Fibroblast of lung (primary cell): Measurements from ENCODE around the gene CAMKK1.

Experiments used
- EZH2 ChIP-seq: IDR thresholded peaks from 2 replicates; pipeline ENCODE4 v1.5.1; 2012; ENCODE audit warnings: low read length, control low read depth, mild to moderate bottlenecking; ENCODE audit errors: missing control alignments
- TF ChIP-seq, protein P1 (sequence below), 2 donors: IDR thresholded peaks in 1 of 2; conservative IDR thresholded peaks in 1 of 2; 1 replicate in 1 of 2; 2 replicates in 1 of 2; pipeline ENCODE4 v1.5.1; 2011 to 2012; ENCODE audit warnings: low read length in 2 of 2, control low read depth in 1 of 2, inconsistent platforms in 1 of 2, low read depth in 1 of 2, mild to moderate bottlenecking in 1 of 2

DNA sequence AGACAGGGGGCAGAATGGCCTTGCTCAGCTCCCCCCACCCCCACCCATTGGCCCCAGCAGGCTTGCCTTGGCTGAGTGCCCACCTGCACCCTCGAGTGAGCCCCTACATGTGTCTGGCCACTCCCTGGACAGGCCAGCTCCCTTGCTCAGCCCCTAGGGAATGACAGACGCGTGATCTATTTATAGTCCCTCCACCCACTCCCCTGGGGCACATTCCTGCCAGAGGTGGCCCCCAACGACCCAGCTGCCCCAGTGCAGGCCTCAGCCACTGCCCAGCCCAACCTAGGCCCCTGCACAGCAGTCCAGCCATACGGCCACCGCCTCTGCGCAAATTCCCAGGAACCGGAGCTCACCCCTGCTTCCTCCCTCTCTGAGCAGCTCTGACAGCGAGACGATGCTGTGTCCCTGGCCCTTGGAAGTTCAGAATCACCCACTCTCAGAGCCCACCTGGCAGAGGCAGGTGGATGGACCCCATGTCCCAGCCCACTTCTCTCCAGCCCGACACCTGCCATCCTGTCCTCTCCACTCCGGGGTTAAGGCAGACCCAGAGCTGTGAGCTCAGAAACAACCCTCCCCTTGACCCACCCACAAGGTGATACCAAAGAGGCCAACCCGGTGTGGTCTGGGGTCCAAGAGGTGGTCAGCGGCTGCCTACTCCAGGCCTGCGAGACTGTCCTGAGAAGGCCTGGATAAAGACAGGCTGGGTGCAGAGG is 34.9 kb upstream of the CAMKK1 start:
- TF ChIP-seq, protein P1, sequence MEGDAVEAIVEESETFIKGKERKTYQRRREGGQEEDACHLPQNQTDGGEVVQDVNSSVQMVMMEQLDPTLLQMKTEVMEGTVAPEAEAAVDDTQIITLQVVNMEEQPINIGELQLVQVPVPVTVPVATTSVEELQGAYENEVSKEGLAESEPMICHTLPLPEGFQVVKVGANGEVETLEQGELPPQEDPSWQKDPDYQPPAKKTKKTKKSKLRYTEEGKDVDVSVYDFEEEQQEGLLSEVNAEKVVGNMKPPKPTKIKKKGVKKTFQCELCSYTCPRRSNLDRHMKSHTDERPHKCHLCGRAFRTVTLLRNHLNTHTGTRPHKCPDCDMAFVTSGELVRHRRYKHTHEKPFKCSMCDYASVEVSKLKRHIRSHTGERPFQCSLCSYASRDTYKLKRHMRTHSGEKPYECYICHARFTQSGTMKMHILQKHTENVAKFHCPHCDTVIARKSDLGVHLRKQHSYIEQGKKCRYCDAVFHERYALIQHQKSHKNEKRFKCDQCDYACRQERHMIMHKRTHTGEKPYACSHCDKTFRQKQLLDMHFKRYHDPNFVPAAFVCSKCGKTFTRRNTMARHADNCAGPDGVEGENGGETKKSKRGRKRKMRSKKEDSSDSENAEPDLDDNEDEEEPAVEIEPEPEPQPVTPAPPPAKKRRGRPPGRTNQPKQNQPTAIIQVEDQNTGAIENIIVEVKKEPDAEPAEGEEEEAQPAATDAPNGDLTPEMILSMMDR (conservative IDR thresholded peaks at IDR 0.05 in 1 of 2, IDR thresholded peaks at IDR 0.05 in 1 of 2; ENCODE audit: low read depth in 1 of 2, low read length in 2 of 2): no peak
- TF ChIP-seq EZH2: no peak
